Measurements from ENCODE around the gene NLRP3.
"Not testable (repeated sequence)": the region's sequence is repeated elsewhere in the genome, so short reads cannot be mapped to it uniquely, and the experiment has no call there.

NLRP3 gene

GRCh38 chr1:247387565-247387964 is 28.4 kb upstream of the NLRP3 start:
- Histone ChIP-seq H3K27ac (no peak overlapping the region), H3K4me3 (no peak overlapping the region)

- H3K27ac ChIP-seq = peak overlapping the region in 8 of 21 experiments; percentile 19 to 63 (median 32)
- H3K4me3 ChIP-seq = no peak overlapping the region
Observed at GRCh38 chr1:247390116-247390791, 25.7 kb upstream of the NLRP3 start.

GRCh38 chr1:247390996-247391395 is 25.0 kb upstream of the NLRP3 start:
- Histone ChIP-seq H3K27ac (peak overlapping the region in 3 of 21 experiments; percentile 25 to 51 (median 29)), H3K4me3 (no peak overlapping the region)

GRCh38 chr1:247392088-247392487 is 23.9 kb upstream of the NLRP3 start:
- no peak overlapping the region for H3K4me3 ChIP-seq
- no peak overlapping the region for H3K27ac ChIP-seq

- not testable (repeated sequence) for H3K27ac ChIP-seq, H3K4me3 ChIP-seq
Observed at GRCh38 chr1:247395075-247395474, 20.9 kb upstream of the NLRP3 start.

- no peak overlapping the region for H3K27ac ChIP-seq
- H3K4me3 ChIP-seq = no peak overlapping the region
Observed at GRCh38 chr1:247400685-247401084, 15.3 kb upstream of the NLRP3 start.

GRCh38 chr1:247401310-247402119 is 14.5 kb upstream of the NLRP3 start:
- H3K27ac ChIP-seq = no peak overlapping the region
- no peak overlapping the region for H3K4me3 ChIP-seq

- no peak overlapping the region for H3K4me3 ChIP-seq
- H3K27ac ChIP-seq = no peak overlapping the region
Observed at GRCh38 chr1:247402120-247402675, 13.8 kb upstream of the NLRP3 start.

- H3K27ac ChIP-seq = no peak overlapping the region
- no peak overlapping the region for H3K4me3 ChIP-seq
Observed at GRCh38 chr1:247406014-247406656, 9.8 kb upstream of the NLRP3 start.

- H3K4me3 ChIP-seq = no peak overlapping the region
- H3K27ac ChIP-seq = peak overlapping the region in 6 of 21 experiments; percentile 10 to 70 (median 56)
Observed at GRCh38 chr1:247407180-247407616, 8.8 kb upstream of the NLRP3 start.

- Histone ChIP-seq H3K4me3 (no peak overlapping the region), H3K27ac (peak overlapping the region in 3 of 21 experiments; percentile 53 to 70 (median 59))
Observed at GRCh38 chr1:247408100-247408499, 7.9 kb upstream of the NLRP3 start.

- Histone ChIP-seq H3K27ac (peak overlapping the region in 3 of 21 experiments; percentile 4 to 66 (median 9)), H3K4me3 (no peak overlapping the region)
Observed at GRCh38 chr1:247409869-247410544, 6.0 kb upstream of the NLRP3 start.

- Histone ChIP-seq H3K4me3 (no peak overlapping the region), H3K27ac (no peak overlapping the region)
Observed at GRCh38 chr1:247411621-247412327, 4.2 kb upstream of the NLRP3 start.

GRCh38 chr1:247417831-247418230 is 1.9 kb downstream of the NLRP3 start:
- Histone ChIP-seq H3K27ac (no peak overlapping the region), H3K4me3 (peak overlapping the region in 1 of 7 experiments; percentile 22)

- H3K4me3 ChIP-seq = no peak overlapping the region
Observed at GRCh38 chr1:247419336-247419735, 3.4 kb downstream of the NLRP3 start.

GRCh38 chr1:247421074-247421473 is 5.1 kb downstream of the NLRP3 start:
- Histone ChIP-seq H3K4me3 (no peak overlapping the region), H3K27ac (no peak overlapping the region)

More at GRCh38 chr1:247419336-247419735, 3.4 kb downstream of the NLRP3 start:
- H3K27ac ChIP-seq = no peak overlapping the region

GRCh38 chr1:247429496-247429895 is 13.5 kb downstream of the NLRP3 start:
- Histone ChIP-seq H3K4me3 (no peak overlapping the region), H3K27ac (no peak overlapping the region)

GRCh38 chr1:247430434-247430833 is 14.5 kb downstream of the NLRP3 start:
- Histone ChIP-seq H3K4me3 (no peak overlapping the region), H3K27ac (no peak overlapping the region)

GRCh38 chr1:247431643-247432042 is 15.7 kb downstream of the NLRP3 start:
- no peak overlapping the region for H3K4me3 ChIP-seq
- H3K27ac ChIP-seq = no peak overlapping the region

Data from skin epidermis (tissue), 12 donors.